Astrocyte of the spinal cord (primary cell): ENCODE measurements around the gene KRTAP4-5.
"Not testable (repeated sequence)": the region's sequence is repeated elsewhere in the genome, so short reads cannot be mapped to it uniquely, and the experiment has no call there.

Experiments used
- DNase-seq: peaks from one replicate; pipeline ENCODE4 v3.0.0; 2011; ENCODE audit warnings: low read depth, low spot score
- H3K4me3 ChIP-seq: 2 replicates; pipeline ENCODE4 v1.5.1; 2011; ENCODE audit warnings: low read depth, mild to moderate bottlenecking, low read length, moderate library complexity
- CTCF ChIP-seq: IDR thresholded peaks from 2 replicates; pipeline ENCODE4 v1.5.1; 2012; ENCODE audit warnings: low read depth, mild to moderate bottlenecking, low read length, inconsistent platforms
- in situ Hi-C: cut with HindIII; loops from 2 replicates; pipeline ENCODE4 v1.10.0; 2017; ENCODE audit warnings: low sequenced_read_pairs

The KRTAP4-5 gene

GRCh38 chr17:41167561-41167960 is 17.9 kb upstream of the KRTAP4-5 start:
- H3K4me3 ChIP-seq, result no peak overlapping the region
- DNase-seq, result no peak
- in situ Hi-C loops, result no loop called here
- TF ChIP-seq CTCF, result no peak

DNA sequence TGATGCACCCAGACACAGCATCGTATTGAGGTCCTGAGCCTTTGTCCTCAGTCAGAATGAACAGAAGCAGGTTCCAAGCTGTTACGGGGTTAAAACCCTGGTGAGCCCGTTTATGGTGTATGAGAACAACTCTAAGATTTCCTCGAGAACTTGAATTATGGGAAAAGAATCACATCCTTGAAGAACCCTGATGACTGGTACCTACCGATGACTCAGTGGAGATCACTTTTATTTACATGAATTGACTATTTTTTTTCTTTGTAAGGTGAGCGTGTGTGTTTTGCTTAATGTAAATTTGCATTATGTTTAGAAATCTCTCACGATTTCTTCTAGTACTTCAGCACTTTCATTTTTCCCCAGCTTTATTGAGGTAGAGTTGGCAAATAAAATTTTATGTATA is 14.2 kb upstream of the KRTAP4-5 start:
- no peak overlapping the region for H3K4me3 ChIP-seq
- in situ Hi-C loops, result no loop called here
- no peak for TF ChIP-seq CTCF
- DNase-seq, result no peak

DNA sequence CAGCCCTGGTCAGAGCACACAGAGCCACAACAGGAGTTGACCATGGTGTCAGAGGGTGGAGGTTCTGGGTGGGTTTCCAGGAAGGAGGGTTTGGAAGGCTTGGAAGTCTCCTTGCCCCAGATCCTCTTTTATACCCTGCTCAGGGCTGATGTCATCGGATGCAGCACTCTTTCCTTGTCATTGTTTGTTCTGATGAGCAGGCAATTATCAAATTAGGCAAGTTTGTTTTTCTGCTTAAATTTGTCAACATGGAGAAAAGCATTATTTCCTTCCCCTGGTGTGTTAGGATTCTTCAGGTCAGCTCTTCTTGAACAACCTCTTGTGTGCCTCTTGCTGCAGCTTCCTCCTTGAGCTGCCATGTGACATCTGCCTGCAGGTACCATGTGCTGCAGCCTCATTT is 11.0 kb upstream of the KRTAP4-5 start, which contains the start of gene KRTAP4-4:
Gene KRTAP4-4, minus strand, starts transcription at position 101 of the 400 bp plus-strand sequence. Its CDS starts 57 bp downstream, at position 44.
- H3K4me3 ChIP-seq, result no peak within 1 kb of the TSS
- no peak for DNase-seq

DNA sequence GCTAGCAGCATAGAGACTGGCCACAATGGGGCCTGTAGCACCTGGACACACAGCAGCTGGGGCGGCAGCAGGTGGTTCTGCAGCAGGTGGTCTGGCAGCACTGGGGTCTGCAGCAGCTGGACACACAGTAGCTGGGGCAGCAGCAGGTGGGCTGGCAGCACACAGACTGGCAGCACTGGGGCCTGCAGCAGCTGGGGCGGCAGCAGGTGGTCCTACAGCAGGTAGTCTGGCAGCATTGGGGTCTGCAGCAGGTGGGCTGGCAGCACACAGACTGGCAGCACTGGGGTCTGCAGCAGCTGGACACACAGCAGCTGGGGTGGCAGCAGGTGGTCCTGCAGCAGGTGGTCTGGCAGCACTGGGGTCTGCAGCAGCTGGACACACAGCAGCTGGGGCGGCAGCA is 10.6 kb upstream of the KRTAP4-5 start:
- in situ Hi-C loops, result not testable (repeated sequence)

More for the DNA sequence above, 11.0 kb upstream of the KRTAP4-5 start, which contains the start of gene KRTAP4-4:
- no peak for TF ChIP-seq CTCF
- in situ Hi-C loops, result no loop called here

GRCh38 chr17:41153856-41154255 is 4.2 kb upstream of the KRTAP4-5 start:
- no peak for DNase-seq
- TF ChIP-seq CTCF, result no peak
- H3K4me3 ChIP-seq, result no peak overlapping the region
- in situ Hi-C loops, result no loop called here

More for the DNA sequence above, 10.6 kb upstream of the KRTAP4-5 start:
- H3K4me3 ChIP-seq, DNase-seq: not testable (repeated sequence)

- no peak for DNase-seq
- in situ Hi-C loops, result no loop called here
- H3K4me3 ChIP-seq, result no peak overlapping the region
- no peak for TF ChIP-seq CTCF
Measured at GRCh38 chr17:41151525-41151924, 1.9 kb upstream of the KRTAP4-5 start.

DNA sequence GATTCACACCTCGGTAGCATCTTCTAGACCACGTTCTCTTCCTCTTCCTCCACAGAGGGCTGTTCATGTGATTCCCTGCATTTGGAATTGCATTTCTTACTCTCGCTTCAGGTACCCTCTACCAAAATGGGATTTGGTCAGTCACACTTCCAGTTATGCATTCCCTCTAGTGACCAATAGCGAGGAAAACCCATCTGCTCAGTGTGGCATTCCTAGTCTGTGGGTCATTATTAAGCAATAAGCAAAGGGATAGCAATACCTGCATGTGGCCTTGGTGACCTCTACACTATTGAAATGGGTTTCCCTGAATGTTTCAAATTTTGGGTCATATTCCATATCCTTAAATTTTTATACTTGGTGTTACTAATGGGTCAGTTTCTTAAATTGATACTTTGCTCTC is 401 bp upstream of the KRTAP4-5 start:
- TF ChIP-seq CTCF, result no peak
- no peak overlapping the region for H3K4me3 ChIP-seq
- in situ Hi-C loops, result no loop called here
- DNase-seq, result no peak

DNA sequence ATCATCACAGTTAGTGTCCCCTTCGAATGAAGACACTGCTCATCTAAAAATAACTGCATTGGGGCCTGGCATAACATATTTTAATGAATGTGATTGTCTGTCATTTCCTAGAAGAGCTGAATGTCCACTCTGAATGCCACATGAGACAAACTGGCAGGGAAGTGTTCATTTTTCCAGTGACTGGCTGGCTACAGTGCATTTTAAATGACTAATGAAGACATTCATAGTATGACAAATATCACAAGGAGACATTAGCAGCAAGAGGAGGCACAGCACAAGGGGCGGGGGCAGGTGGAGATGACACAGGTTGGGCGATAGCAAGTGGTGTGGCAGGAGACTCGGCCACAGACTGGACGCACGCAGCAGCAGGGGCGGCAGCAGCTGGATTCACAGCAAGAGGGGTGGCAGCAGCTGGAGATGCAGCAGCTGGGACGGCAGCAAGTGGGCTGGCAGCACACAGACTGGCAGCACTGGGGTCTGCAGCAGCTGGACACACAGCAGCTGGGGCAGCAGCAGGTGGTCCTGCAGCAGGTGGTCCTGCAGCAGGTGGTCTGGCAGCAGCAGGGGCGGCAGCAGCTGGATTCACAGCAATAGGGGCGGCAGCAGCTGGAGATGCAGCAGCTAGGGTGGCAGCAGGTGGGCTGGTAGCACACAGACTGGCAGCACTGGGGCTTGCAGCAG is 514 bp downstream of the KRTAP4-5 start:
- H3K4me3 ChIP-seq, in situ Hi-C loops, DNase-seq: not testable (repeated sequence)
